ENCODE measurements around the gene ZSWIM1.

Gene ZSWIM1

DNA sequence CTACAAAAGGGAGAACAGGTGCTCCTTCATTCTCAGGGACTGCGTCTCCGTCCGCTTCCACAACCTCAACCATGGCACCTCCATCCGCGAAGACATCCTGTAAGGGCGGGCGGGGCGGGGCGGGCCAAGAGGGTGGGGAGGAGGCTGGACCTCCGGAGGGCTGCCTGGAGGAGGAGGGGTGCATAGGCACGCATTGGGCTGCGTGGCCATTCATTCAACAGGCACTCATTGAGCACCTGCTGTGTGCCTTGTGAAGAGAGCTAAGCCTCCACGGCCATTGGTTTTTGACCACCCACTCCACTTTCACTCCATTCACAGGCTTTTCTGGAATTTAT is 23.2 kb upstream of the ZSWIM1 start:
- Histone ChIP-seq H3K9me3 (ENCODE audit: insufficient read depth, low read depth, low read length) (no peaks in the 10 kb centered on the region), H3K36me3 (ENCODE audit: insufficient read depth, low read length) (no peaks in the 10 kb centered on the region), H3K27ac (ENCODE audit: low read depth, low read length) (peak overlapping the region; percentile 80), H3K4me3 (ENCODE audit: low read length) (peak overlapping the region; percentile 89), H3K9ac (ENCODE audit: low read depth, low read length) (0 out of 2 replicates have a peak overlapping the region, but pooled peaks have one; percentile 12), H3K27me3 (ENCODE audit: insufficient read depth, low read length) (no peaks in the 10 kb centered on the region), H3K4me1 (ENCODE audit: insufficient read depth, low read length) (peaks cover 28% of the 10 kb centered on the region)
- WGBS: 1% methylated on average over 13 of the region's 13 CpGs

DNA sequence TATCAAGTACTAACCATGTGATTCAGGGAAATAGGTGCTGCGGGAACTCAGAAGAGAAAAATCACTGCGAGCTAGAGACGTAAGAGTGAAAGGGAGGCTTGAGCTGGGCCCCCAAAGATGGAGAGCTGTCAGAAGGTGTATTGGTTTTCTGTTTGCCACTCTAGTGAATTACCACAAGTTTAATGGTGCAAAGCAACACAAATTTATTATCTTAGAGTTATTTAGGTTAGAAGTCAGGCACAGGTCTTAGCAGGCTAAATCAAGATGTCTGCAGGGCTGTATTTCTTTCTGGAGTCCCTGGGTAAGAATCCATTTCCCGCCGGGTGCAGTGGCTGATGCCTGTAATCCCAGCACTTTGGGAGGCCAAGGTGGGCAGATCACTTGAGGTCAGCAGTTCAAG is 21.1 kb upstream of the ZSWIM1 start:
- 97% methylated on average over 5 of the region's 5 CpGs for WGBS
- no peak overlapping the region for H3K9ac ChIP-seq (ENCODE audit: low read depth, low read length)

DNA sequence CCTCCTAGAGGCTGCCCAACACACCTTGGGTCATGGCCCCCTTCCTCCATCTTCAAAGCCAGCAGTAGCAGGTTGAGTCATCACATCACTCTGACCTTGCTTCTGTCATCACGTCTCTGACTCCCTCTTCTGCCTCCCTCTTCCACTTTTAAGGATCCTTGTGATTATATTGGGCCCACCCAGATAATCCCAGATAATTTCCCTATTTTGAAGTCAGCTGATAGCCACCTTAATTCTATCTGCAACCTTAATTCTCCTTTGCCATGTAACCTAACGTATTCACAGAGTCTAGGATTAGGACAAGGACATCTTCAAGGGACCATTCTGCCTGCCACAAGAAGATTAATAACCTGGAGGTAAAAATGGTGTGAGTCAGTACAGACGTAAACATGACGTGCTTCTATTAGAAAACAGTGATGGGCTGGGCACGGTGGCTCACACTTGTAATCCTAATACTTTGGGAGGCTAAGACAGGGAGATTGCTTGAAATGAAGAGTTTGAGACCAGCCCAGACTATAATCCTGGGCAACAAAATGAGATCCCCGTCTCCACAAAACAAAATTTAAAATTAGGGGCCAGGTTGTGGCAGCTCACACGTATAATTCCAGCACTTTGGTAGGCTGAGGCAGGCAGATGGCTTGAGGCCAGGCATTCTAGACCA is 20.3 kb upstream of the ZSWIM1 start:
- H3K27ac ChIP-seq (ENCODE audit: low read depth, low read length): no peak overlapping the region
- H3K9ac ChIP-seq (ENCODE audit: low read depth, low read length): no peak overlapping the region
- 85% methylated on average over 7 of the region's 7 CpGs for WGBS
- no peak overlapping the region for H3K4me3 ChIP-seq (ENCODE audit: low read length)
- no peaks in the 10 kb centered on the region for H3K36me3 ChIP-seq (ENCODE audit: insufficient read depth, low read length)
- H3K9me3 ChIP-seq (ENCODE audit: insufficient read depth, low read depth, low read length): no peaks in the 10 kb centered on the region
- peaks cover 8% of the 10 kb centered on the region; the same call in 1 of the 2 replicates for H3K4me1 ChIP-seq (ENCODE audit: insufficient read depth, low read length)
- H3K27me3 ChIP-seq (ENCODE audit: insufficient read depth, low read length): no peaks in the 10 kb centered on the region

More for the DNA sequence above, 21.1 kb upstream of the ZSWIM1 start:
- Histone ChIP-seq H3K4me3 (ENCODE audit: low read length) (no peak overlapping the region), H3K4me1 (ENCODE audit: insufficient read depth, low read length) (peaks cover 11% of the 10 kb centered on the region), H3K27ac (ENCODE audit: low read depth, low read length) (no peak overlapping the region), H3K36me3 (ENCODE audit: insufficient read depth, low read length) (no peaks in the 10 kb centered on the region), H3K9me3 (ENCODE audit: insufficient read depth, low read depth, low read length) (no peaks in the 10 kb centered on the region), H3K27me3 (ENCODE audit: insufficient read depth, low read length) (no peaks in the 10 kb centered on the region)

DNA sequence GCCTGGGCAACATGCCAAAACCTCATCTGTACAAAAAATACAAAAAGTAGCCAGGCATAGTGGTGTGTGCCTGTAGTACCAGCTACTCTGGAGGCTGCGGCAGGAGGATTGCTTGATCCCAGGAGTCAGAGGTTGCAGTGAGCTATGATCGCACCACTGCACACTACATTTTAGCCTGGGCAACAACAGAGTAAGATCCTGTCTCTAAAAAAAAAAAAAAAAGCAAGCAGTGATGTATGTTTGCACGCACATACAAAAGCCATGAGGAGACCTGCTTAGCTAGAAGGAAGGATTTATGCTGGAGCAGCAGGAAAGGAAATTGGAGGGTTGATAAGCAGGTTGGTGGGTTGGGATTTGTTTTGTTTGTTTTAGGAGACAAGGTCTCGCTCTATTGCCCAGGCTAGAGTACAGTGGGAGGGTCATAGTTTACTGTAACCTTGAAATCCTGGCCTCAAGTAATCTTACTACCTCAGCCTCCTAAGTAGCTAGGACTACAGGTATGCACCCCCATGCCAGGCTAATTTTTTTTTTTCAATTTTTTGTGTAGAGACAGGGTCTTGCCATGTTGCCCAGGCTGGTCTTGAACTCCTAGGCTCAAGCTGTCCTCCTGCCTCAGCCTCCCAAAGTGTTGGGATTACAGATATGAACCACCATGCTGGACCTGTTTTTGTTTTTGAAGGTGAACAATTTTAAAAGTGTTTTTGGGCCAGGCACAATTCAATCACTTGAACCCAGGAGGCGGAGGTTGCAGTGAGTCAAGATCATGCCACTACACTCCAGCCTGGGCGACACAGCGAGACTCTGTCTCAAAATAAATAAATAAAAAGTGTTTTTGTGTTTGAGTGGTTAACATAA is 19.6 kb upstream of the ZSWIM1 start:
- no peaks in the 10 kb centered on the region for H3K27me3 ChIP-seq (ENCODE audit: insufficient read depth, low read length)
- no peaks in the 10 kb centered on the region for H3K36me3 ChIP-seq (ENCODE audit: insufficient read depth, low read length)
- H3K4me1 ChIP-seq (ENCODE audit: insufficient read depth, low read length): peaks cover 8% of the 10 kb centered on the region; the same call in 1 of the 2 replicates
- H3K4me3 ChIP-seq (ENCODE audit: low read length): no peak overlapping the region
- no peak overlapping the region for H3K27ac ChIP-seq (ENCODE audit: low read depth, low read length)
- H3K9me3 ChIP-seq (ENCODE audit: insufficient read depth, low read depth, low read length): no peaks in the 10 kb centered on the region
- no peak overlapping the region for H3K9ac ChIP-seq (ENCODE audit: low read depth, low read length)
- 92% methylated on average over 6 of the region's 7 CpGs for WGBS

DNA sequence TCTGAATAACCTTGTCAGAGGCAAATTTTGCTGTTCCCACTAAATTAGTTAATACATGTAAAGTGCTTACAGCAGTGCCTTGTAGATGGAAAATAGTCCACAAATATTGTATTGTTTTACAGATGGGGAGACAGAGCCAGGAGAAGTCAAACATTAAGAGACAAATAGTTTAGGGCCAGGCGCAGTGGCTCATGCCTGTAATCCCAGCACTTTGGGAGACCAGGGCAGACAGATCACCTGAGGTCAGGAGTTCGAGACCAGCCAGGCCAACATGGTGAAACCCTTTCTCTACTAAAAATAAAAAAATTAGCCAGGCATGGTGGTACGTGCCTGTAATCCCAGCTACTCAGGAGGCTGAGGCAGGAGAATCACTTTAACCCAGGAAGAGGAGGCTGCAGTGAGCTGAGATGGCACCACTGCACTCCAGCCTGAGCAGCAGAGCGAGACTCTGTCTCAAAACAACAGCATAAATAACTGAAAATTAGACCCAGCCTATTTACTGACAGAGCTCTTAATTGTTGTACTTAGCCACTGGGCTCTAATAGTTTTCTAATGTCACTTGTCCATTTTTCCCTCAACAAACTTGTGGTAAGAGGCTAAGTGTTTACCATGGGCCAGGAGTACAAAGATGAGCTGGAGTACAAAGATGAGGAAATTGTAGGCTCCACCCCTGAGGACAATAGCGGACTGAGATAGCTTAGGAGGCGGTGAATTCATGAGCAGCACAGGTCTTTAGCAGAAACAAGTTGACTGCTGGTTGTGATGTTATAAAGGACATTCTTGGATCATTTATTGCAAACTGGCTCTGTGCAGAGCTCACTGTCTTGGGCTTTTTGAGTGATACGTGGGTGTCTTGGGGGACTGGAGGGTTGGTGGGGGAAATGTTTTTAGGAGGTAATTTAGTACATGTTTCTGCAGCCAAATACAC is 17.2 kb upstream of the ZSWIM1 start:
- Histone ChIP-seq H3K4me3 (ENCODE audit: low read length) (no peak overlapping the region), H3K27me3 (ENCODE audit: insufficient read depth, low read length) (no peaks in the 10 kb centered on the region)
- 92% methylated on average over 7 of the region's 7 CpGs for WGBS

DNA sequence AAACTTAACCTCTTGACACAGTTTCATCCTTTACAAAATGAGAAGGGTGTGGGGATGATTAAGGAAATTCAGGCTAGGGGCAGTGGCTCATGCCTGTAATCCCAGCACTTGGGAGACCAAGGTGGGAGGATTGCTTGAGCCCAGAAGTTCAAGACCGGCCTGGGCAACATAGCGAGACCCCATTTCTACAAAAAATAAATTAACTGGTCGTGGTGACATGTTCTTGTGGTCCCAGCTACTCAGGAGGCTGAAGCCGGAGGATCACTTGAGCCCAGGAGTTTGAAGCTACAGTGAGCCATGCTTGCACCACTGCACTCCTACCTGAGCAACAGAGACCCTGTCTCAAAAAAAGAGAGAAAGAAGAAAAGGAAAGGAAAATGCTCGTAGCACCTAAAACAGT is 14.6 kb upstream of the ZSWIM1 start:
- no peaks in the 10 kb centered on the region for H3K9me3 ChIP-seq (ENCODE audit: insufficient read depth, low read depth, low read length)
- no peaks in the 10 kb centered on the region for H3K4me1 ChIP-seq (ENCODE audit: insufficient read depth, low read length)
- H3K36me3 ChIP-seq (ENCODE audit: insufficient read depth, low read length): no peaks in the 10 kb centered on the region
- H3K9ac ChIP-seq (ENCODE audit: low read depth, low read length): no peak overlapping the region
- H3K27ac ChIP-seq (ENCODE audit: low read depth, low read length): no peak overlapping the region
- no peak overlapping the region for H3K4me3 ChIP-seq (ENCODE audit: low read length)
- WGBS: 94% methylated on average over 5 of the region's 5 CpGs
- H3K27me3 ChIP-seq (ENCODE audit: insufficient read depth, low read length): no peaks in the 10 kb centered on the region

More for the DNA sequence above, 17.2 kb upstream of the ZSWIM1 start:
- Histone ChIP-seq H3K9me3 (ENCODE audit: insufficient read depth, low read depth, low read length) (no peaks in the 10 kb centered on the region), H3K9ac (ENCODE audit: low read depth, low read length) (no peak overlapping the region), H3K4me1 (ENCODE audit: insufficient read depth, low read length) (no peaks in the 10 kb centered on the region), H3K36me3 (ENCODE audit: insufficient read depth, low read length) (no peaks in the 10 kb centered on the region), H3K27ac (ENCODE audit: low read depth, low read length) (no peak overlapping the region)

- WGBS: 96% methylated on average over 6 of the region's 6 CpGs
- H3K4me1 ChIP-seq (ENCODE audit: insufficient read depth, low read length): no peaks in the 10 kb centered on the region
- H3K4me3 ChIP-seq (ENCODE audit: low read length): no peak overlapping the region
- H3K9ac ChIP-seq (ENCODE audit: low read depth, low read length): no peak overlapping the region
- H3K27me3 ChIP-seq (ENCODE audit: insufficient read depth, low read length): no peaks in the 10 kb centered on the region
- no peaks in the 10 kb centered on the region for H3K36me3 ChIP-seq (ENCODE audit: insufficient read depth, low read length)
- no peaks in the 10 kb centered on the region for H3K9me3 ChIP-seq (ENCODE audit: insufficient read depth, low read depth, low read length)
- H3K27ac ChIP-seq (ENCODE audit: low read depth, low read length): no peak overlapping the region
These were observed 13.8 kb upstream of the ZSWIM1 start for GRCh38 chr20:45867136-45867818.

GRCh38 chr20:45867819-45868176 is 13.2 kb upstream of the ZSWIM1 start:
- no peaks in the 10 kb centered on the region for H3K9me3 ChIP-seq (ENCODE audit: insufficient read depth, low read depth, low read length)
- H3K27ac ChIP-seq (ENCODE audit: low read depth, low read length): no peak overlapping the region
- no peak overlapping the region for H3K9ac ChIP-seq (ENCODE audit: low read depth, low read length)
- H3K27me3 ChIP-seq (ENCODE audit: insufficient read depth, low read length): no peaks in the 10 kb centered on the region
- H3K36me3 ChIP-seq (ENCODE audit: insufficient read depth, low read length): no peaks in the 10 kb centered on the region
- H3K4me3 ChIP-seq (ENCODE audit: low read length): no peak overlapping the region
- no peaks in the 10 kb centered on the region for H3K4me1 ChIP-seq (ENCODE audit: insufficient read depth, low read length)

GRCh38 chr20:45872626-45873025 is 8.4 kb upstream of the ZSWIM1 start:
- H3K27me3 ChIP-seq (ENCODE audit: insufficient read depth, low read length): no peaks in the 10 kb centered on the region
- H3K9me3 ChIP-seq (ENCODE audit: insufficient read depth, low read depth, low read length): no peaks in the 10 kb centered on the region
- no peak overlapping the region for H3K4me3 ChIP-seq (ENCODE audit: low read length)
- H3K27ac ChIP-seq (ENCODE audit: low read depth, low read length): no peak overlapping the region
- no peaks in the 10 kb centered on the region for H3K4me1 ChIP-seq (ENCODE audit: insufficient read depth, low read length)
- H3K36me3 ChIP-seq (ENCODE audit: insufficient read depth, low read length): peaks cover 10% of the 10 kb centered on the region; the same call in 1 of the 2 replicates
- no peak overlapping the region for H3K9ac ChIP-seq (ENCODE audit: low read depth, low read length)
- WGBS: 87% methylated on average over 4 of the region's 4 CpGs

DNA sequence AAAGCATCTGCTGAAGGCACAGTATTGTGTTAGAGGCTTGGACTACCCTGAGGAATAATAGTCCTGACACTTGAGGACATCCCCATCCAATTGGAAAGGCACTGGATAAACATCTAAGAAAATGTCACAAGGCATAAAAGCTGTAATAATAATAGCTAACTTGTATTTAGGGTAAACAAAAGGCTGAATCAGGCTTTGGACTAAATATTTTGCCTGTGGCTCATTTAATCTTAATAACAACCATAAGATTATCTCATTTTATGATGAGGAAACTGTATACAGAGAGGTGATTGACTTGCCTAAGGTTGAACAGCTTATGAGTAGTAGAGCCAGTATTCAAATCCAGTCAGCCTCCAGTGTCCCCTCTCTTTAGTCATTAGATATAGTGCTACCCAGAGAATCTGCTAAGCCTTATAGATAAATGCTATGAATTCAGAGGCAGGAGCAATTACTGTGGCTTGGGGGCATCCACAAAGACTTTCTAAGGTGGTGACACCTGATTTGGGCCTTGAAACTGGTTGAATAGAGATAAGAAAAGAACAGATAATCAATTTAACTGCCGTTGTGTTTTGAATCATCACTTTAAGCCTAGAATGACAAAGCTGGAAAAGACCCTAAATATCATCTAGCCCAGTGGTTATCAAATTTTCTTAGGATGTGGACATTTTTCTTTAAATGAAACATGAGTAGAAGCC is 7.5 kb upstream of the ZSWIM1 start:
- Histone ChIP-seq H3K4me1 (ENCODE audit: insufficient read depth, low read length) (no peaks in the 10 kb centered on the region), H3K36me3 (ENCODE audit: insufficient read depth, low read length) (peaks cover 18% of the 10 kb centered on the region), H3K27me3 (ENCODE audit: insufficient read depth, low read length) (no peaks in the 10 kb centered on the region), H3K27ac (ENCODE audit: low read depth, low read length) (no peak overlapping the region), H3K9ac (ENCODE audit: low read depth, low read length) (no peak overlapping the region), H3K9me3 (ENCODE audit: insufficient read depth, low read depth, low read length) (no peaks in the 10 kb centered on the region), H3K4me3 (ENCODE audit: low read length) (no peak overlapping the region)
- WGBS: 100% methylated on average over 1 of the region's 1 CpG
